HEK293 (cell line): Measurements from ENCODE around the gene FRMD3.

ENCODE experiments used
- CTCF ChIA-PET: fragments of 350-600 bp; formaldehyde crosslinking; extraction: SDS; loops from one replicate; lab custom pipeline; 2021; ENCODE audit warnings: antibody characterized with exemption; lab: Yijun Ruan, JAX
- POLR2A ChIA-PET: fragments of 300-600 bp; formaldehyde crosslinking; extraction: SDS; loops from one replicate; lab custom pipeline; 2020; ENCODE audit warnings: antibody characterized with exemption, inconsistent platforms; lab: Yijun Ruan, JAX
- H3K27ac ChIP-seq: fragments of 200-500 bp; sonication (Bioruptor generic); 2 replicates; pipeline ENCODE4 v1.5.1; 2014; ENCODE audit warnings: low read depth, low read length, control low read depth, inconsistent platforms; ENCODE audit errors: extremely low read depth
- H3K36me3 ChIP-seq, 2 experiments: fragments of 200-500 bp in 1 of 2; sonication (Bioruptor generic) in 1 of 2; 1 replicate in 1 of 2; 2 replicates in 1 of 2; pipeline ENCODE4 v1.5.1; 2014 to 2017; ENCODE audit warnings: inconsistent platforms in 2 of 2, low read length in 2 of 2; ENCODE audit not compliant: control insufficient read depth in 2 of 2, insufficient read depth in 1 of 2
- H3K4me1 ChIP-seq: fragments of 200-500 bp; sonication (Bioruptor generic); 2 replicates; pipeline ENCODE4 v1.5.1; 2014; ENCODE audit warnings: mild to moderate bottlenecking, low read length, inconsistent platforms; ENCODE audit not compliant: control insufficient read depth, insufficient read depth
- H3K4me3 ChIP-seq: 2 replicates; pipeline ENCODE4 v1.5.1; 2011; ENCODE audit warnings: low read depth, mild to moderate bottlenecking, control low read depth, low read length, moderate library complexity
- H3K9me3 ChIP-seq: fragments of 200-500 bp; sonication (Bioruptor generic); 2 replicates; pipeline ENCODE4 v1.5.1; 2014; ENCODE audit warnings: low read depth, low read length, inconsistent platforms; ENCODE audit not compliant: control insufficient read depth, insufficient read depth
- GLI2 ChIP-seq: fragments of 450-650 bp; formaldehyde crosslinking; IDR thresholded peaks from 2 replicates; pipeline ENCODE4; 2017; ENCODE audit warnings: missing biosample characterization, missing genetic modification characterization, low read depth, borderline replicate concordance
- GLIS1 ChIP-seq: fragments of 450-650 bp; formaldehyde crosslinking; IDR thresholded peaks from 2 replicates; pipeline ENCODE4 v1.5.1; 2016; ENCODE audit warnings: missing biosample characterization, missing genetic modification characterization
- HOXD13 ChIP-seq: sonication (generic); formaldehyde crosslinking; IDR thresholded peaks from 2 replicates; pipeline ENCODE4 v1.8.0; 2022; ENCODE audit warnings: missing genetic modification reagents, borderline replicate concordance
- IKZF3 ChIP-seq: fragments of 450-650 bp; IDR thresholded peaks from 2 replicates; pipeline ENCODE4 v1.5.0; 2018; ENCODE audit warnings: missing biosample characterization, mild to moderate bottlenecking, missing genetic modification characterization, moderate library complexity
- KLF17 ChIP-seq: fragments of 450-650 bp; formaldehyde crosslinking; IDR thresholded peaks from 2 replicates; pipeline ENCODE4 v1.5.1; 2016; ENCODE audit warnings: missing biosample characterization, missing genetic modification characterization
- RBAK ChIP-seq: fragments of 450-650 bp; formaldehyde crosslinking; IDR thresholded peaks from 2 replicates; pipeline ENCODE4 v1.5.1; 2016; ENCODE audit warnings: missing biosample characterization, missing genetic modification characterization
- SETDB1 ChIP-seq: IDR thresholded peaks from one replicate; pipeline ENCODE4 v1.6.1; 2017; ENCODE audit warnings: mild to moderate bottlenecking, low read length, moderate library complexity, mixed read lengths; ENCODE audit not compliant: insufficient read length
- ZFHX2 ChIP-seq: fragments of 450-650 bp; formaldehyde crosslinking; conservative IDR thresholded peaks from 2 replicates; pipeline ENCODE4 v1.5.1; 2016; ENCODE audit warnings: missing biosample characterization, missing genetic modification characterization
- ZFP41 ChIP-seq: fragments of 450-650 bp; formaldehyde crosslinking; IDR thresholded peaks from 2 replicates; pipeline ENCODE4 v1.5.1; 2016; ENCODE audit warnings: missing biosample characterization, missing genetic modification characterization, borderline replicate concordance
- ZNF148 ChIP-seq: fragments of 450-650 bp; formaldehyde crosslinking; IDR thresholded peaks from 2 replicates; pipeline ENCODE4 v1.5.0; 2017; ENCODE audit warnings: missing biosample characterization, missing genetic modification characterization, borderline replicate concordance
- ZNF169 ChIP-seq: fragments of 450-650 bp; formaldehyde crosslinking; IDR thresholded peaks from 2 replicates; pipeline ENCODE4 v1.5.1; 2016; ENCODE audit warnings: missing biosample characterization, missing genetic modification characterization
- ZNF175 ChIP-seq: fragments of 450-650 bp; formaldehyde crosslinking; IDR thresholded peaks from 2 replicates; pipeline ENCODE4 v1.5.1; 2016; ENCODE audit warnings: missing biosample characterization, missing genetic modification characterization
- ZNF302 ChIP-seq: fragments of 450-650 bp; formaldehyde crosslinking; IDR thresholded peaks from 2 replicates; pipeline ENCODE4 v1.5.1; 2016; ENCODE audit warnings: missing biosample characterization, missing genetic modification characterization, low read depth
- ZNF311 ChIP-seq: fragments of 450-650 bp; formaldehyde crosslinking; IDR thresholded peaks from 2 replicates; pipeline ENCODE4 v1.5.1; 2017; ENCODE audit warnings: missing biosample characterization, missing genetic modification characterization, borderline replicate concordance
- ZNF350 ChIP-seq: fragments of 450-650 bp; formaldehyde crosslinking; IDR thresholded peaks from 2 replicates; pipeline ENCODE4 v1.5.0; 2017; ENCODE audit warnings: missing biosample characterization, mild to moderate bottlenecking, missing genetic modification characterization
- ZNF391 ChIP-seq: fragments of 450-650 bp; formaldehyde crosslinking; IDR thresholded peaks from 2 replicates; pipeline ENCODE4 v1.5.1; 2016; ENCODE audit warnings: low read depth, missing biosample characterization, missing genetic modification characterization, borderline replicate concordance
- ZSCAN18 ChIP-seq: fragments of 450-650 bp; formaldehyde crosslinking; IDR thresholded peaks from 2 replicates; pipeline ENCODE4 v1.5.1; 2016; ENCODE audit warnings: missing biosample characterization, missing genetic modification characterization

The FRMD3 gene

GRCh38 chr9:83424831-83425230 is 113.4 kb downstream of the FRMD3 start (continued):
- no peak for TF ChIP-seq ZNF391 (tag by site-specific recombination)
- TF ChIP-seq ZSCAN18 = no peak
- no peak for TF ChIP-seq ZNF175
- TF ChIP-seq RBAK (tag by site-specific recombination) = no peak
- no peak for TF ChIP-seq ZNF311 (tag by site-specific recombination)
- no peak for TF ChIP-seq IKZF3 (tag by site-specific recombination)
- no peak for TF ChIP-seq ZNF350 (tag by site-specific recombination)

- POLR2A ChIA-PET = no interaction called here
- no peaks in the 10 kb centered on the region for H3K9me3 ChIP-seq
- H3K27ac ChIP-seq = no peak overlapping the region
- no peaks in the 10 kb centered on the region for H3K4me1 ChIP-seq
- H3K36me3 ChIP-seq = no peaks in the 10 kb centered on the region
- no peak overlapping the region for H3K4me3 ChIP-seq
- CTCF ChIA-PET = no interaction called here
- TF ChIP-seq SETDB1 (no peak), ZNF169 (tag by site-specific recombination) (no peak), ZFHX2 (tag by site-specific recombination) (no peak), GLIS1 (no peak), KLF17 (tag by site-specific recombination) (no peak), ZFP41 (tag by site-specific recombination) (no peak), ZNF148 (tag by site-specific recombination) (no peak)
Measured at GRCh38 chr9:83423815-83424707, 114.1 kb downstream of the FRMD3 start.

GRCh38 chr9:83422527-83422926 is 115.7 kb downstream of the FRMD3 start:
- no peaks in the 10 kb centered on the region for H3K9me3 ChIP-seq
- H3K27ac ChIP-seq = no peak overlapping the region
- ChIA-PET CTCF (interaction anchor here (0.6 kb wide), 2 partner anchors 9 to 89 kb away, joined by 3 read pairs; no protein-coding TSS in a partner anchor), POLR2A (no interaction called here)
- no peaks in the 10 kb centered on the region for H3K4me1 ChIP-seq
- H3K4me3 ChIP-seq = no peak overlapping the region
- no peak for TF ChIP-seq HOXD13 (CRISPR knock-in tag)
- TF ChIP-seq ZNF302 (tag by site-specific recombination) = no peak
- TF ChIP-seq GLI2 = no peak
- H3K36me3 ChIP-seq = no peaks in the 10 kb centered on the region
